HAP-1 (cell line): ENCODE results near the gene KNCN.

ENCODE experiments used
- DNase-seq, 2 experiments: peaks; one replicate each; pipeline ENCODE4 v3.0.0-alpha.2; 2016 to 2020; ENCODE audit warnings: low spot score in 2 of 2
- H3K27me3 ChIP-seq: fragments of 250-450 bp; sonication (Bioruptor Pico); 2 replicates; pipeline ENCODE4 v1.5.1; 2020; ENCODE audit warnings: low read depth, mild to moderate bottlenecking, moderate library complexity
- H3K36me3 ChIP-seq: fragments of 250-450 bp; sonication (Bioruptor Pico); replicated peaks from 2 replicates; pipeline ENCODE4 v1.5.1; 2020; ENCODE audit warnings: mild to moderate bottlenecking
- H3K4me1 ChIP-seq: fragments of 250-450 bp; sonication (Bioruptor Pico); 2 replicates; pipeline ENCODE4 v1.5.1; 2020; ENCODE audit warnings: mild to moderate bottlenecking
- H3K4me3 ChIP-seq: fragments of 250-450 bp; sonication (Bioruptor Pico); 2 replicates; pipeline ENCODE4 v1.5.1; 2020; ENCODE audit warnings: mild to moderate bottlenecking, moderate library complexity
- H3K9me3 ChIP-seq: fragments of 250-450 bp; sonication (Bioruptor Pico); 2 replicates; pipeline ENCODE4 v1.5.1; 2020; ENCODE audit warnings: mild to moderate bottlenecking, moderate library complexity
- in situ Hi-C: fragments of 300-500 bp; cut with MboI; formaldehyde crosslinking; loops from 3 replicates; pipeline ENCODE4 v1.14.3; 2020; ENCODE audit warnings: low sequenced_read_pairs, inconsistent platforms, mixed read lengths

The KNCN gene

DNA sequence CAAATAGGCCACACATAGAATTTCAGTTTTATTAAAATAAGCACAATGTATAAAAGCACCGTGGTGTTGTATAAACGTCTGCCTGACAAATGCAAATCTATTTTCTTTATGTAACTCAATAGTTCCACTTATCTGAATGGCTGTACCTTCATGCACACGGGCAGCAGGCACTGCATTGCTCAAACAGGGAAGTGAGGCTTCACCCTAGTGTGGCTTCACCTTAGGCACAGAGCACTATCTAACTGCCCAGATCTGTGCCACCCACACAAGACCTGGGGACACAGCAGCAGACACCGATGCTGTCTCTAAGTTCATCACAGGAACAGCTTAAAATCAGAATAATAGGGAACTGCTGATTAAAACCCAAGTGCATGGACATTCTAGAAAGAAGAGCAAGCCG is 6.0 kb upstream of the KNCN start:
- in situ Hi-C loops = no loop called here
- Histone ChIP-seq H3K4me1 (peaks cover 3% of the 10 kb centered on the region; the same call in 1 of the 2 replicates), H3K4me3 (no peak overlapping the region), H3K9me3 (no peaks in the 10 kb centered on the region), H3K36me3 (peaks cover 3% of the 10 kb centered on the region; the same call in 1 of the 2 replicates), H3K27me3 (no peaks in the 10 kb centered on the region)
- DNase-seq = no peak

GRCh38 chr1:46556822-46557221 is 5.4 kb upstream of the KNCN start:
- peaks cover 3% of the 10 kb centered on the region; the same call in 1 of the 2 replicates for H3K36me3 ChIP-seq
- in situ Hi-C loops = no loop called here
- H3K4me3 ChIP-seq = no peak overlapping the region
- H3K4me1 ChIP-seq = peaks cover 3% of the 10 kb centered on the region; the same call in 1 of the 2 replicates
- no peaks in the 10 kb centered on the region for H3K9me3 ChIP-seq
- no peak for DNase-seq
- no peaks in the 10 kb centered on the region for H3K27me3 ChIP-seq

- DNase-seq = no peak
- Histone ChIP-seq H3K36me3 (peaks cover 3% of the 10 kb centered on the region; the same call in 1 of the 2 replicates), H3K4me1 (peaks cover 3% of the 10 kb centered on the region; the same call in 1 of the 2 replicates), H3K4me3 (no peak overlapping the region), H3K27me3 (no peaks in the 10 kb centered on the region), H3K9me3 (no peaks in the 10 kb centered on the region)
- in situ Hi-C loops = no loop called here
Measured at GRCh38 chr1:46555826-46556619, 4.6 kb upstream of the KNCN start.

DNA sequence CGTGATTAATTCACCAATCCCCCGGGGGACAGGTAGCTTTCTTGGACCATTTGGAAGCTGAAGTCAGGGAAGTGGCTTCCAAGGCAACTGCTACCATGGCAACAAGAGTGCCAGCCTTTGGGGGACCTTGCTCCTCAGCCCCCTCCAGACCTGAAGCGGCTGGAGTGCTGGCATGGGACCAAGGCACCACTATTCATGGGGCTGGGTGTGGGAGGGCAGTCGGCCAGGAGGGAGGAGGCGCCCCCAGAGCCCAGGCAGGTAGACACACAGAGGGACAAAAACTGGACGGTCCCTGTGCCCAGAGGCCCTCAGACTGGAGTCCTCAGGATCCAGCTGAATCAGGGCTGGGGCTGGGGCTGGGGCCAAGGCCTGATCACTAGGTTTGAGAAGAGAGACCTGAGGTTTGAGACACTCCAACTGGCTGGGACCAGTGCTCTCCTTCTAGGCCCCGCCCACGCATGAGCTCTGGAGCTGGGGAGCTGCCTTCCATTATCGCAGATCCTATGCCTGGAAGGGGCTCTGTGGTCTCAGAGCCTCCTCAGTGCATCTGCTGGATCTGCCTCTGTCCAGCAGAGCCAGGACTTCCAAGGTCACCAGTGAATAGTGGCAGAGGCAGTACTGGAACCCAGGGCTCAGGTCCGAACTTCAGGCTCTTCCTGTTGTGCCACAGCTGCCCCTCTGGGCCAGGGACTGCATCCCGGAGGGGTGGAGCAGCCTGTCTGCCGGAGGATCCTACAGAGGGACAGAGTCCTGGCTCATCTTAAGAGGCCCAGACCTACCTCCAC is 3.3 kb upstream of the KNCN start:
- no peak for DNase-seq
- no peaks in the 10 kb centered on the region for H3K27me3 ChIP-seq
- H3K4me3 ChIP-seq = no peak overlapping the region
- H3K36me3 ChIP-seq = 0 out of 2 replicates have a peak, but pooled peaks cover 3% of the 10 kb centered on the region
- peaks cover 3% of the 10 kb centered on the region; the same call in 1 of the 2 replicates for H3K4me1 ChIP-seq
- in situ Hi-C loops = no loop called here
- H3K9me3 ChIP-seq = no peaks in the 10 kb centered on the region

DNA sequence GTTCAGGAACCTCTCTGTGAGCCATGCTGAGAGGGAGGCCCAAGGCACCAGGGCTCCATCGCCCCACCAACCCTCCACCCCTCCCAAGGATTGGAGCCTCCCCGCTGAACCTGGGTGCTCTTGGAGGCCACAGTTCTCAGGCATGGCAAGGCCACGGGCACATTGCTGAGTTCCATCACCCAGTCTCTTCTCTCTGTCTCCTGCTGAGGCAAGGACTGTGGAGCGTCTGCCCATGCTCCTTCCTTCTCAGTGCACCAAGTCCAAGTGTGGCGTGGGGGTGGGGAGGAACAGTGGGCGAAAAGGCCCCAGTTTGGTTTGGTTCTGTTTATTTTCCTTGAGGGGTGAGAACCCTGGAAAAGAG is 2.8 kb upstream of the KNCN start:
- peaks cover 3% of the 10 kb centered on the region; the same call in 1 of the 2 replicates for H3K4me1 ChIP-seq
- no peaks in the 10 kb centered on the region for H3K27me3 ChIP-seq
- H3K9me3 ChIP-seq = no peaks in the 10 kb centered on the region
- no peak for DNase-seq
- in situ Hi-C loops = no loop called here
- H3K36me3 ChIP-seq = 0 out of 2 replicates have a peak, but pooled peaks cover 3% of the 10 kb centered on the region
- no peak overlapping the region for H3K4me3 ChIP-seq

GRCh38 chr1:46553506-46553905 is 2.1 kb upstream of the KNCN start:
- DNase-seq = no peak
- Histone ChIP-seq H3K4me1 (peaks cover 2% of the 10 kb centered on the region; the same call in 1 of the 2 replicates), H3K27me3 (no peaks in the 10 kb centered on the region), H3K9me3 (no peaks in the 10 kb centered on the region), H3K4me3 (no peak overlapping the region), H3K36me3 (0 out of 2 replicates have a peak, but pooled peaks cover 3% of the 10 kb centered on the region)
- in situ Hi-C loops = no loop called here

GRCh38 chr1:46552357-46553237 is 1.1 kb upstream of the KNCN start:
- no peak overlapping the region for H3K4me3 ChIP-seq
- in situ Hi-C loops = no loop called here
- no peaks in the 10 kb centered on the region for H3K36me3 ChIP-seq
- no peaks in the 10 kb centered on the region for H3K4me1 ChIP-seq
- H3K9me3 ChIP-seq = no peaks in the 10 kb centered on the region
- no peak for DNase-seq
- H3K27me3 ChIP-seq = no peaks in the 10 kb centered on the region

- H3K4me1 ChIP-seq = no peaks in the 10 kb centered on the region
- no peaks in the 10 kb centered on the region for H3K9me3 ChIP-seq
- in situ Hi-C loops = no loop called here
- no peak overlapping the region for H3K4me3 ChIP-seq
- DNase-seq = no peak
- no peaks in the 10 kb centered on the region for H3K36me3 ChIP-seq
- peaks cover 3% of the 10 kb centered on the region; the same call in 1 of the 2 replicates for H3K27me3 ChIP-seq
Measured at GRCh38 chr1:46550751-46551231, 656 bp downstream of the KNCN start.

DNA sequence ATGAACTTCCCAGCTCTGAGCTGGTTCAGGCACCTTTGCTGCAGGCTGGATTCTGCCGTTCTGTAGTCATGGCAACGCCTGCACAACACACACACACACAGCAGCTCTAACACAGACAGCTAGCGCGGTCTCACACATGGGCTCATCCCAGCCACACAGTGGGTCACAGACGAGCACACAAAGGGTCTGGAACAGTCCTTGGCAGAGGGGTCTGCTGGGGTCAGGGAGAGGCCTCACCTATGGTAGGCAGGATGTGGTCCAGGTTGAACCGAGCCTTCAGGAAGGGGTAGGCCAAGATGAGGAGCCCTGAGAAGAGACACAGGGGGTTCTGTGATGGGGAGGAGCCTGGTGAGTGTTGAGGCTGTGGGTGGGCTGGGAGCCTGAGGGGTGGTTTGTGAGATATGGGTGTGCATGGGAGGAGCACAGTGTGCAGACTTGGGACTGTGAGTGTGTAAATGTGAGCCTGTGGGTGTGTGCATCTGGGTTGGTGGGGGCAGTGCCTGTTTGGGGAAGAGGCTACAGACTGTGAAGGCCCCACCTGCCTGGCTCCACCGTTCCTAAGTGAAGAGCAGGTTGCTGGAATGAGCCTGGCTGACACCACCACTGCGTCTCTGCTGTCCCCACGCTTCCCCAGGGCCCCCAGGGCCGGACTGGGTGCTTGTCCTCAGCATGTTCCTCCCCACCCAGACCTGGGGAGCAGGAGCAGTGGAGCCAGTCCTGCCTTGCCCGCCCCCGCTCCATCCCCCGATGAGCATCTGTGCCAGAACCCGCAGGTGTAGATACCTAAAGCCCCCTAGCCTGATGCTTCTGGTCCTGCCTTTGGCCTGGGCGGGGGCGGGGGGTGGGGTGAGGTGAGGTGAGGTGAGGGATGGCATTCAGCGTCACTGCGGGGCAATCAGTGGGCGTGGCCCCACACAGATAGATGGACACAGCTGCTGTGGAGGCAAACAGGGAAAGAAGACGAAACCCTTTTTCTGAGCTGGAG is 1.5 kb downstream of the KNCN start:
- H3K4me3 ChIP-seq = no peak overlapping the region
- H3K4me1 ChIP-seq = no peaks in the 10 kb centered on the region
- H3K9me3 ChIP-seq = no peaks in the 10 kb centered on the region
- in situ Hi-C loops = no loop called here
- H3K27me3 ChIP-seq = peaks cover 9% of the 10 kb centered on the region; the same call in 1 of the 2 replicates
- no peaks in the 10 kb centered on the region for H3K36me3 ChIP-seq
- DNase-seq = peak in 1 of 2 experiments; percentile 60

GRCh38 chr1:46547481-46548383 is 3.7 kb downstream of the KNCN start:
- in situ Hi-C loops = no loop called here
- H3K4me3 ChIP-seq = no peak overlapping the region
- H3K9me3 ChIP-seq = no peaks in the 10 kb centered on the region
- peak; percentile 36 to 47 for DNase-seq
- no peaks in the 10 kb centered on the region for H3K4me1 ChIP-seq
- no peaks in the 10 kb centered on the region for H3K36me3 ChIP-seq
- H3K27me3 ChIP-seq = peaks cover 17% of the 10 kb centered on the region

DNA sequence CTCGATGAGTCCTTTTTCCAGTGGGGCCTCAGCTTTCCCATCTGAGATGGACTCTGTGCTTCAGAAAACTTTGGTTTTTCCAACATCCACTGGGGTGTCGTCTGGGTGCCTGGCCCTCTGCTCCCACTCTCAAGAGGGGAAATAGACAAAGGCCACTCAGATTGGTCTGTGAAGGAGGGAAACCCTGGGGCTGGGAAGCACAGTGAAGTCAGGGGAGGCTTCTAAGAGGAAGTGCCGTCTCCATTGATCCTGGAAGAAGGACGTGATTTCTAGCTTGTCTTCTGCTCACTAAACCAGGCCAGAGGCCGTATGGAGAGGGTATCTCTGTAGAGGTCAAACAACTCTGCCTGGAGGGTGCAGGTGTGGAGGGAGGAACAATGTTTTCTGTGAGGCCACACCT is 5.2 kb downstream of the KNCN start:
- H3K27me3 ChIP-seq = peaks cover 26% of the 10 kb centered on the region
- H3K36me3 ChIP-seq = no peaks in the 10 kb centered on the region
- H3K4me1 ChIP-seq = no peaks in the 10 kb centered on the region
- no peaks in the 10 kb centered on the region for H3K9me3 ChIP-seq
- no peak for DNase-seq
- H3K4me3 ChIP-seq = no peak overlapping the region
- in situ Hi-C loops = no loop called here

DNA sequence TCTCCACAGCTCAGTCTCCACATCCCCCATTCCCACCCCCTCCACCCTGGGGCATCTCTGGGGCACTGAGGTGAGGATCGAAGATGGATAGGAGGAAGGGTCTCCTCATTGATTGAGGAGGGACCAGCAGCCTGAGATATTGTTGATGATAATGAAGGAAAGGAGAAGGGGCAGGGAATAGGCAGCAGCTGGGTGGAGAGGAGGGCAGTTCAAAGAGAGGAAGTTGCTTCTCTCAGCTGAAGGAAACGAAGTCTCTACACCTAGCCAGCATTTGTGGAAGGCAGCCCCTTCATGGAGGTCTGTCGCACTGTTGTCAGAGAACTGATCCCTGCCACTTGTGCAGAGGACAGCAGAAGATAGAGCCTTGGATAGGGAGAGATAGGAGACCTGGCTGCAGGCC is 5.7 kb downstream of the KNCN start:
- H3K36me3 ChIP-seq = no peaks in the 10 kb centered on the region
- no peak overlapping the region for H3K4me3 ChIP-seq
- H3K27me3 ChIP-seq = peaks cover 26% of the 10 kb centered on the region
- H3K9me3 ChIP-seq = no peaks in the 10 kb centered on the region
- no peaks in the 10 kb centered on the region for H3K4me1 ChIP-seq
- no peak for DNase-seq
- in situ Hi-C loops = no loop called here
